GM21737 (cell line): ENCODE results near the gene CCDC38.
"Not testable (repeated sequence)": the region's sequence is repeated elsewhere in the genome, so short reads cannot be mapped to it uniquely, and the experiment has no call there.

ENCODE experiments used
- ATAC-seq: cut with Tn5 transposase; IDR thresholded peaks from one replicate; pipeline ENCODE4 v1.9.1; 2021; ENCODE audit warnings: mild to moderate bottlenecking, moderate library complexity; ENCODE audit not compliant: unreplicated experiment

CCDC38 gene

GRCh38 chr12:95884998-95885397, 57.4 kb downstream of the CCDC38 start:
- no peak for ATAC-seq

GRCh38 chr12:95882873-95883272, 59.5 kb downstream of the CCDC38 start:
- no peak for ATAC-seq

- no peak for ATAC-seq
Observed at GRCh38 chr12:95882080-95882479, 60.3 kb downstream of the CCDC38 start.

GRCh38 chr12:95881331-95881955, 61.0 kb downstream of the CCDC38 start:
- no peak for ATAC-seq

GRCh38 chr12:95880895-95881294, 61.5 kb downstream of the CCDC38 start:
- ATAC-seq = no peak

- no peak for ATAC-seq
Observed at GRCh38 chr12:95877622-95878021, 64.8 kb downstream of the CCDC38 start.

- no peak for ATAC-seq
Observed at GRCh38 chr12:95874452-95874851, 68.0 kb downstream of the CCDC38 start.

GRCh38 chr12:95870897-95871296, 71.5 kb downstream of the CCDC38 start:
- ATAC-seq = no peak

GRCh38 chr12:95863337-95863736, 79.1 kb downstream of the CCDC38 start:
- ATAC-seq = no peak

GRCh38 chr12:95862038-95862437, 80.4 kb downstream of the CCDC38 start:
- no peak for ATAC-seq

- ATAC-seq = no peak
Observed at GRCh38 chr12:95859947-95860850, 82.2 kb downstream of the CCDC38 start.

GRCh38 chr12:95859344-95859816, 83.0 kb downstream of the CCDC38 start:
- ATAC-seq = no peak

- peak; percentile 99 for ATAC-seq
Observed at GRCh38 chr12:95858451-95859343, 83.7 kb downstream of the CCDC38 start, which contains the start of gene SNRPF. Gene SNRPF (plus strand): TSS chr12:95858952. CDS start chr12:95859074, 122 bp downstream.

- no peak for ATAC-seq
Observed at GRCh38 chr12:95857799-95858198, 84.6 kb downstream of the CCDC38 start.

GRCh38 chr12:95857156-95857555, 85.3 kb downstream of the CCDC38 start:
- no peak for ATAC-seq

- no peak for ATAC-seq
Observed at GRCh38 chr12:95852133-95852532, 90.3 kb downstream of the CCDC38 start.

GRCh38 chr12:95851606-95852005, 90.8 kb downstream of the CCDC38 start:
- no peak for ATAC-seq

GRCh38 chr12:95848575-95849388, 93.6 kb downstream of the CCDC38 start:
- no peak for ATAC-seq

GRCh38 chr12:95842426-95842825, 100.0 kb downstream of the CCDC38 start:
- not testable (repeated sequence) for ATAC-seq

- no peak for ATAC-seq
Observed at GRCh38 chr12:95838125-95838524, 104.3 kb downstream of the CCDC38 start.
